ENCODE measurements around the gene HIF3A.

- TF ChIP-seq, protein P1, sequence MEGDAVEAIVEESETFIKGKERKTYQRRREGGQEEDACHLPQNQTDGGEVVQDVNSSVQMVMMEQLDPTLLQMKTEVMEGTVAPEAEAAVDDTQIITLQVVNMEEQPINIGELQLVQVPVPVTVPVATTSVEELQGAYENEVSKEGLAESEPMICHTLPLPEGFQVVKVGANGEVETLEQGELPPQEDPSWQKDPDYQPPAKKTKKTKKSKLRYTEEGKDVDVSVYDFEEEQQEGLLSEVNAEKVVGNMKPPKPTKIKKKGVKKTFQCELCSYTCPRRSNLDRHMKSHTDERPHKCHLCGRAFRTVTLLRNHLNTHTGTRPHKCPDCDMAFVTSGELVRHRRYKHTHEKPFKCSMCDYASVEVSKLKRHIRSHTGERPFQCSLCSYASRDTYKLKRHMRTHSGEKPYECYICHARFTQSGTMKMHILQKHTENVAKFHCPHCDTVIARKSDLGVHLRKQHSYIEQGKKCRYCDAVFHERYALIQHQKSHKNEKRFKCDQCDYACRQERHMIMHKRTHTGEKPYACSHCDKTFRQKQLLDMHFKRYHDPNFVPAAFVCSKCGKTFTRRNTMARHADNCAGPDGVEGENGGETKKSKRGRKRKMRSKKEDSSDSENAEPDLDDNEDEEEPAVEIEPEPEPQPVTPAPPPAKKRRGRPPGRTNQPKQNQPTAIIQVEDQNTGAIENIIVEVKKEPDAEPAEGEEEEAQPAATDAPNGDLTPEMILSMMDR (IDR thresholded peaks at IDR 0.05) = no peak
- no peak for TF ChIP-seq SIN3A (IDR thresholded peaks at IDR 0.05; ENCODE audit: borderline replicate concordance, insufficient read depth, low read depth, low read length)
- no peak for TF ChIP-seq TCF7L2 (IDR thresholded peaks at IDR 0.05; ENCODE audit: low read depth, low read length)
- TF ChIP-seq POLR2AphosphoS5 (IDR thresholded peaks at IDR 0.05; ENCODE audit: low read depth, low read length) = no peak
Measured at GRCh38 chr19:46385636-46386035, 88.8 kb downstream of the HIF3A start.
